ENCODE results near the gene ZNF668. TPM values are rescaled to one million over a fixed set of nuclear protein-coding genes. Genes with fewer than 3 reads are reported as not detected.
A peak's percentile ranks its signal among the peaks of the same experiment; 100 is the strongest.

ZNF668 gene
- total RNA-seq, 1 experiment from 2014 or later, result 7.0 TPM

GRCh38 chr16:31081428-31082351 lies 7.7 kb upstream of the ZNF668 start:
- no peak for DNase-seq (ENCODE audit: low spot score)

- DNase-seq (ENCODE audit: low spot score), result no peak
These were observed 6.8 kb upstream of the ZNF668 start for GRCh38 chr16:31080756-31081419.

GRCh38 chr16:31080035-31080629 lies 6.1 kb upstream of the ZNF668 start:
- no peak for DNase-seq (ENCODE audit: low spot score)

- no peak for DNase-seq (ENCODE audit: low spot score)
These were observed 5.4 kb upstream of the ZNF668 start for GRCh38 chr16:31079342-31079944.

- DNase-seq (ENCODE audit: low spot score), result no peak
These were observed 4.7 kb upstream of the ZNF668 start for GRCh38 chr16:31078597-31079341.

- DNase-seq (ENCODE audit: low spot score), result no peak
These were observed 3.8 kb upstream of the ZNF668 start for GRCh38 chr16:31077592-31078396.

GRCh38 chr16:31077024-31077423 lies 3.0 kb upstream of the ZNF668 start:
- DNase-seq (ENCODE audit: low spot score), result no peak

- no peak for DNase-seq (ENCODE audit: low spot score)
These were observed 2.3 kb upstream of the ZNF668 start for GRCh38 chr16:31076319-31076718.

GRCh38 chr16:31074814-31075183 lies 759 bp upstream of the ZNF668 start:
- no peak for DNase-seq (ENCODE audit: low spot score)

- DNase-seq (ENCODE audit: low spot score), result peak; percentile 86
These were observed 684 bp downstream of the ZNF668 start for GRCh38 chr16:31073142-31073969.

GRCh38 chr16:31072540-31073141 lies 1.4 kb downstream of the ZNF668 start:
- no peak for DNase-seq (ENCODE audit: low spot score)

- DNase-seq (ENCODE audit: low spot score), result peak; percentile 65
These were observed 2.2 kb downstream of the ZNF668 start for GRCh38 chr16:31071861-31072260.

GRCh38 chr16:31067342-31067741 lies 6.7 kb downstream of the ZNF668 start:
- no peak for DNase-seq (ENCODE audit: low spot score)

GRCh38 chr16:31064882-31065461 lies 9.1 kb downstream of the ZNF668 start:
- no peak for DNase-seq (ENCODE audit: low spot score)

- DNase-seq (ENCODE audit: low spot score), result no peak
These were observed 10.0 kb downstream of the ZNF668 start for GRCh38 chr16:31063843-31064611.

- DNase-seq (ENCODE audit: low spot score), result no peak
These were observed 10.6 kb downstream of the ZNF668 start for GRCh38 chr16:31063495-31063842.

GRCh38 chr16:31061813-31062440 lies 12.1 kb downstream of the ZNF668 start:
- no peak for DNase-seq (ENCODE audit: low spot score)
